ENCODE measurements around the gene FERMT2. TPM values are rescaled to one million over a fixed set of nuclear protein-coding genes. Genes with fewer than 3 reads are reported as not detected.
"Not testable (repeated sequence)": the region's sequence is repeated elsewhere in the genome, so short reads cannot be mapped to it uniquely, and the experiment has no call there.

The FERMT2 gene
- total RNA-seq, 1 donor from 2014 or later = 210 TPM

- no peak for DNase-seq (ENCODE audit: low spot score)
- intact Hi-C loops (cut with DNase I) = no loop called here
- ATAC-seq = no peak
Observed at GRCh38 chr14:52949249-52949648, 1.6 kb downstream of the FERMT2 start.

GRCh38 chr14:52948836-52949235 is 2.0 kb downstream of the FERMT2 start:
- no peak for ATAC-seq
- intact Hi-C loops (cut with DNase I) = no loop called here
- DNase-seq (ENCODE audit: low spot score) = no peak

GRCh38 chr14:52948039-52948438 is 2.8 kb downstream of the FERMT2 start:
- intact Hi-C loops (cut with DNase I) = no loop called here
- ATAC-seq = no peak
- no peak for DNase-seq (ENCODE audit: low spot score)

GRCh38 chr14:52944254-52944653 is 6.6 kb downstream of the FERMT2 start:
- intact Hi-C loops (cut with DNase I) = no loop called here
- ATAC-seq (no peak), DNase-seq (ENCODE audit: low spot score) (no peak)

GRCh38 chr14:52939427-52939826 is 11.4 kb downstream of the FERMT2 start:
- intact Hi-C loops (cut with DNase I) = loop anchor here (5.0 kb wide), 1 partner anchor 67 kb away; no protein-coding TSS in a partner anchor
- DNase-seq (ENCODE audit: low spot score) (no peak), ATAC-seq (no peak)

GRCh38 chr14:52937869-52938268 is 13.0 kb downstream of the FERMT2 start:
- ATAC-seq = no peak
- DNase-seq (ENCODE audit: low spot score) = no peak
- intact Hi-C loops (cut with DNase I) = loop anchor here (5.0 kb wide), 1 partner anchor 66 kb away; no protein-coding TSS in a partner anchor

GRCh38 chr14:52937306-52937705 is 13.5 kb downstream of the FERMT2 start:
- ATAC-seq = no peak
- intact Hi-C loops (cut with DNase I) = loop anchor here (5.0 kb wide), 1 partner anchor 65 kb away; no protein-coding TSS in a partner anchor

GRCh38 chr14:52936437-52936836 is 14.4 kb downstream of the FERMT2 start:
- DNase-seq (ENCODE audit: low spot score) (no peak), ATAC-seq (peak; percentile 28)
- intact Hi-C loops (cut with DNase I) = loop anchor here (5.0 kb wide), 1 partner anchor 64 kb away; no protein-coding TSS in a partner anchor

More at GRCh38 chr14:52937306-52937705, 13.5 kb downstream of the FERMT2 start:
- no peak for DNase-seq (ENCODE audit: low spot score)

GRCh38 chr14:52935833-52936232 is 15.0 kb downstream of the FERMT2 start:
- no peak for DNase-seq (ENCODE audit: low spot score)
- intact Hi-C loops (cut with DNase I) = loop anchor here (5.0 kb wide), 1 partner anchor 64 kb away; no protein-coding TSS in a partner anchor
- ATAC-seq = no peak

GRCh38 chr14:52934762-52935161 is 16.1 kb downstream of the FERMT2 start:
- DNase-seq (ENCODE audit: low spot score) = no peak
- intact Hi-C loops (cut with DNase I) = loop anchor here (5.0 kb wide), 1 partner anchor 62 kb away; no protein-coding TSS in a partner anchor
- no peak for ATAC-seq

GRCh38 chr14:52929192-52929807 is 21.6 kb downstream of the FERMT2 start:
- no peak for ATAC-seq
- DNase-seq (ENCODE audit: low spot score) = no peak
- intact Hi-C loops (cut with DNase I) = no loop called here

- intact Hi-C loops (cut with DNase I) = no loop called here
- ATAC-seq = peak; percentile 71
- no peak for DNase-seq (ENCODE audit: low spot score)
Observed at GRCh38 chr14:52926953-52927352, 23.9 kb downstream of the FERMT2 start.

- intact Hi-C loops (cut with DNase I) = no loop called here
- DNase-seq (ENCODE audit: low spot score) (no peak), ATAC-seq (no peak)
Observed at GRCh38 chr14:52923902-52924575, 26.8 kb downstream of the FERMT2 start.

GRCh38 chr14:52922656-52923055 is 28.2 kb downstream of the FERMT2 start:
- intact Hi-C loops (cut with DNase I) = no loop called here
- DNase-seq (ENCODE audit: low spot score) (no peak), ATAC-seq (no peak)

- ATAC-seq (no peak), DNase-seq (ENCODE audit: low spot score) (no peak)
- intact Hi-C loops (cut with DNase I) = no loop called here
Observed at GRCh38 chr14:52922059-52922458, 28.8 kb downstream of the FERMT2 start.

GRCh38 chr14:52920411-52920810 is 30.4 kb downstream of the FERMT2 start:
- ATAC-seq; intact Hi-C loops (cut with DNase I): not testable (repeated sequence)

GRCh38 chr14:52919971-52920370 is 30.9 kb downstream of the FERMT2 start:
- no peak for DNase-seq (ENCODE audit: low spot score)
- intact Hi-C loops (cut with DNase I) = no loop called here
- no peak for ATAC-seq

More at GRCh38 chr14:52920411-52920810, 30.4 kb downstream of the FERMT2 start:
- DNase-seq (ENCODE audit: low spot score) = not testable (repeated sequence)

GRCh38 chr14:52918486-52918885 is 32.4 kb downstream of the FERMT2 start:
- DNase-seq (ENCODE audit: low spot score) = no peak
- intact Hi-C loops (cut with DNase I) = no loop called here

GRCh38 chr14:52917735-52918134 is 33.1 kb downstream of the FERMT2 start:
- ATAC-seq = peak; percentile 64
- intact Hi-C loops (cut with DNase I) = no loop called here
- DNase-seq (ENCODE audit: low spot score) = no peak

More at GRCh38 chr14:52918486-52918885, 32.4 kb downstream of the FERMT2 start:
- ATAC-seq = peak; percentile 83

GRCh38 chr14:52914295-52914694 is 36.6 kb downstream of the FERMT2 start:
- ATAC-seq = no peak
- DNase-seq (ENCODE audit: low spot score) = no peak
- intact Hi-C loops (cut with DNase I) = no loop called here
